Nucleus accumbens (tissue), 56 donors: ENCODE results near the gene FAHD1.

Experiments
- DNase-seq, 56 donors: peaks; one replicate each; lab custom pipeline; 2025; lab: John Stamatoyannopoulos, UW

The FAHD1 gene

DNA sequence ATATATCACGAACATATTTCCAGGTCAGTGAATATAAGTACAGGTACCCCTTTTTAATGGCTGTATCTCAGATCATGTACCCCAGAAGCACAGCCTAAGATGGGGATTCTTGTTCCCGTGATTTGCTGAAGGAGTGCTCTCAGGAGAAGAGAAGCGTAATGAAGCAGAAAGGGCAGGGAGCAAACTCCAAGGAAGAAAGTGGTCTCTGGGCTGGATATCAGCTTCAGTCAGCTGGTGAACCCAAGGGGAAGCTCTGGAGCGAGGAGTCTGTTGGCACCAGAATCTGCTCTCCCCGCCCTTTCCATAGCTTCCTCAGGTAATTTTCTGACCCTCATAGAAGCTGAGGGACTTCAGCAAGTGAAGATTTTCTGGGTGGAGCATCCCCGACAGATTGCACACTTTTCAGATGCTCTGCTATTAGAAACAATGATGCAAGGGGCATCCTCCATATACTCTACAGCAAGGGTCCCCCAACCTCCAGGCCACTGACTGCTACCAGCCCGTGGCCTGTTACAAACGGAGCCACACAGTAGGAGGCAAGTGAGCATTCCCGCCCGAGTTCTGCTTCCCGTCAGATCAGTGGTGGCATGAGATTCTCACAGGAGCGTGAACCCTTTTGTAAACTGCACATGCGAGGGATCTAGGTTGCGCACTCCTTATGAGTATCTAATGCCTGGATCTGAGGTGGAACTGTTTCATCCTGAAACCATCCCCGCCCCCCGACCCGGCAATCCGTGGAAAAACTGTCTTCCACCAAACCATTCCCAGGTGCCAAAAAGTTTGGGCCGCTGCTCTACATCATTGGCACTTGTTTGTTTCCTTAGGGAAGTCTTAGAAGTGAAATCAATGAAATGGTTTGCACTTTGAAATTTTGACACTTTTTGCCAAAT is 4.4 kb downstream of the FAHD1 start:
- no peak for DNase-seq

DNA sequence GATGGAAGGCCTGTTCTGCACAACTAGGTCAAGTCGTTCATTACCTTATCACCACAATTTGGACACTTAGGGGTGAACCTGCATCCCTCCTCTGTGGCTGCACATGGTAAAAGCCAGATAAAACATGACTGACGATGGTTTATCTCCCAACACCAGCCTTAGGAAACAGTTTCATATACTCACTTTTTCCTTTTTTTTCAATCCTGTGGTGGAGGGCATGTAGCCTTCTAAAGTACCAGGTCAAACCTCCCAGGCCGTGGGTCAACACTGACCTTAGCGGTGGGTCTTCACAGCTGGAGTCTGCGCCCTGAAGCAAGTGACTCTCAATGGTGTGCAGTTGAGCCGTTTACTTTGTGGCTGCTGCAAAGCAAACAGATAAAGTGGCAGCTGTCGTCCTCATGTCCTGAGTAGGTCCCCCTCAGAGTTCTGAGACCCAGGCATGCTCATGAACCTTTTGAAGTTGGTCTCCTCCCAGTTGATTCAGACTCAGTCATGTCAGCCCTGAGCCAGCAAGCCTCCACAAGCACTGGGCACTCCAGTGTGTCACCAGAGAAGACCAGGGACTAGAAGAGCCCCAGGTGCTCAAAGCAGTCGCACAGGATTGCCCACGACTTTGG is 5.9 kb downstream of the FAHD1 start:
- DNase-seq, result no peak

GRCh38 chr16:1834096-1834495 is 7.1 kb downstream of the FAHD1 start:
- DNase-seq, result no peak

DNA sequence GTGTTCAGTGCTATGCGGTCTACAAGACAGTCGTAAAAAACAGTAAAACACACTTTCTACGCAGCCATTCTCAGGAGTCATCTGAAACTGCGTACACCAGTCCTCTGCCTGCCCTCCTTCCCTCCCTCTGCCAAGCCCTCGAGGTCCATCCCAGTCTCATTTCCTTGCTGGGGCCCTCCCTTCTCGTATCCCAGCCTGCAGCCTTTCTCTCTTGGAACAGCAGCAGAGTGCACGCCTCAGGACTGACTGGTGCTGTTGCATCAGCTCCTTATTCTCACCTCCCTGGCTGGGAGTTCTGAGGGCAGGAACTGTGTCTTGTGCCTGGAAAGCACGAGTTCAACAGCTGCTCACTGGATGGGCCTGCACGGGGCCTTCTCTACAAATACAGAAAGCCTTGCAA is 12.5 kb downstream of the FAHD1 start:
- no peak for DNase-seq

DNA sequence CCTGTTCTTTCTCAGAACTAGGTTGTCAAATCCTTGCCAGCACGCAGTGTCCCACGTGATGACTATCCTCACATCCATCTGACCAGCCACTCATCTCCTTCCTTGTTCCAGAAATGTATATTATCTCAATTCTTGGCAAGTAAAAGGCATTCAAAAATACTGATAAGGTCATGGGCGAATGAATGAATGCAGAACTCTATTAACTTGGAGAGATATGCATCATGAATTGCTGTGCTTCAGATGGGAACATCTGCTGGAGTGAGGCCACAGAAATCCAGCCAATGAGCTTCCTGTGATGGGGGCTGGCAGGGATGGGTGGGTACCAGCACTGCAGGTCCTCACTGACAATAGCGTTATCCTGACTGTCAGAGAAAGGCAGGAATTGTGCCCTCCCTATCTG is 19.0 kb downstream of the FAHD1 start:
- no peak for DNase-seq

- DNase-seq, result no peak
Measured at GRCh38 chr16:1846416-1846815, 19.4 kb downstream of the FAHD1 start.

DNA sequence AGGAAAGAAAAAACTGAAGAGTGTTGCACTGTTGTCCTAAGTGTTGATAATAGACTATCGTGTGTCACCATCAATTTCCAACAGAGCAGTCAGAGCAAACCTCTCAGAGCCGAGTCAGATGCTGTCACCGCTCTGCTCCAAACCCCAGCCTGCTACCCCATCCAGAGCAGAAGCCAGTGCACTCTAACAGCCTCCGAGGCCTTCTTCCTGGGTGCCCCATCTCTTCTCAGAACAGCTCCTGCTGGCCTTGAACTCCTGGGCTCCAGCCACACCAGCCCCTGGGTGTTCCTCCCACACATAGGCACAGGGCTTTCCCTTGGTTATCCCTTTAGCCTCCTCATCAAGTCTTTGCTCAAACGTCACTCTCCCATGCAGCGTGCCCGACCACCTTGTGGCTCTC is 24.0 kb downstream of the FAHD1 start:
- no peak for DNase-seq

DNA sequence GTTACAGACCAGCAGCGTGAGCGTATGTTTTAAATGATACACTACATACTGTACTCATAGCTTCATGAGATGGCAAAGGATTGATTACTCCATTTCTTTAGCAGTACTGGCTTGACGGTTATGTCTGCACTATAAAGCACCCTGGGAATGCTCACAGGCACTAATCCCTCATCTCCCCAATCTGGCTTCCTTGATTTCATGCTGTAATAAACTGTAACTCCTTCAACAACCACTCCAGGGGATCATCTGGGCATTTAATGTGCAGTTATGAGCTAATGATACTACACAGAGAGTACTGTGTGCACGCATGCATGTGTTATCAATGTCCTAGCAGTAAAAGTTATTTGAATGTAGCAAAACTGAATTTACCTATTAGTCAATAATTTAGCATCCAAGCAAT is 24.8 kb downstream of the FAHD1 start:
- DNase-seq, result no peak

GRCh38 chr16:1857433-1858097 is 30.6 kb downstream of the FAHD1 start:
- DNase-seq, result no peak

GRCh38 chr16:1858189-1858865 is 31.3 kb downstream of the FAHD1 start:
- no peak for DNase-seq

GRCh38 chr16:1859650-1860049 is 32.6 kb downstream of the FAHD1 start:
- no peak for DNase-seq

- no peak for DNase-seq
Measured at GRCh38 chr16:1861730-1862129, 34.7 kb downstream of the FAHD1 start.

DNA sequence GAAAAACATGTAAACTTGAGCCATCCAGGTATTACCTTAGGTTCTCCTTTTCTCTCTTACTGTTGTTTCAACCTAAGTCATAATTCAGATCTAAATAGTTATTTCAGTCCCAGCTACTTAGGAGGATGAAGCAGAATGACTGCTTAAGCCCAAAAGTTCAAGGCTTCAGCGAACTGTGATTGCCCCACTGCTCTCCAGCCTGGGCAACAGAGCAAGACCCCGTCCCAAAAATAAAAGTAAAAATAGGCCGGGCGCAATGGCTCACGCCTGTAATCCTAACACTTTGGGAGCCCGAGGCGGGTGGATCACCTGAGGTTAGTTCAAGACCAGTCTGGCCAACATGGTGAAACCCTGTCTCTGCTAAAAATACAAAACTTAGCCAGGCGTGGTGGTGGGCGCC is 35.4 kb downstream of the FAHD1 start:
- no peak for DNase-seq

GRCh38 chr16:1863681-1864460 is 36.9 kb downstream of the FAHD1 start:
- no peak for DNase-seq

- no peak for DNase-seq
Measured at GRCh38 chr16:1865902-1866690, 39.1 kb downstream of the FAHD1 start.

DNA sequence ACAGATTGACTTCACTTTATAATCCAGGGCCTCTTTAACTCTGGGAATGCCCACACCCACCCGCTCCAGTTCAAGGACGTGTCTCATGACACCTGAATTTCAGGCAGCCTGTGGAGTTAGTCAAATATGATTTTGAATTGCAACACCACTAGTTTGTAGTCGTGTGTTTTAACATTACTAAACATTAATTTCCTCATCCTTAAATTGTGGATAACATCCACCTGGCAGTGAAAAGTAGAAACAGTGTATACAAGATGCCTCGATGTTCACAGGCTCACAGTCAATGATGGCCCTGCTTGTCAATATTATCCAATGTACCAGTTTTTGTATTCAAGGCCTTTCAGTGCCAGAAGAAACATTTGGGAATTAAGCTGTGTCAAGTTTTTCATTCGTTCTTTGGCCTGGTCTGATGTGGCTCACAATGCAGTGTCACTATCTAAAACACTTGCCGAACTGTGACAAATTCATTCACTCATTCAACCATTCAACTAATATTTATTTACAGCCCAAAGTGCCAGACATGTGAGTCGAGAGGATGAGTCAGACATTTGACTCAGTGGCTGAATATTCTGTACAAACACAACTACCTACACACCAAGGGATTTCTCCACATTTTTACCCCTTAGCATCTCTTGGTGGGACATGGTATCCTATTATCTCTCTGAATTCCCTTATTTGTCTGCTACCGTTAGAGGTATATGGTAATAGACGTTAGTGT is 43.5 kb downstream of the FAHD1 start:
- peak in 1 of 56 donors; percentile 8 for DNase-seq

GRCh38 chr16:1871974-1872635 is 45.1 kb downstream of the FAHD1 start, which contains the start of gene MEIOB:
Gene MEIOB, minus strand, starts transcription at chr16:1872164. Its CDS starts 3,989 bp downstream, at chr16:1868175.
- peak in 10 of 56 donors; percentile 2 to 52 (median 16) for DNase-seq

DNA sequence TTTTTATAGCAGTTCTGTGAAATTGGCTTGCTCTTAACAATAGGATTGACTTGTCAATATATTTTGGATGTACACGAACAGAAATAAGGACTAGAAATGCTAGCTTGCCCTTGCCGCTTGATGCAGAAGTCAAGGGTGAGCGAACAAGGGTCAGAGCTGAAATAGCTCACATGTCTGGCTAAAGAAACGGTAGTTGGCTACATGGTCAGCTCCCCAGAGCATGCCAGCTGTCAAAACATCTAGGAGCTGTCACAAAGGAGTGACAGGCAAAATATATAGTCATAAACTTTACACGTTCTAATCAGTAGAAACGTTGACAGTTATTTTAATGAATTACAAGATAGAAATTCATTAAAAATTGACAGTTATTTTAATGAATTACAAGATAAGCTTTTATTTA is 47.8 kb downstream of the FAHD1 start:
- DNase-seq, result no peak
